Erythroblast (primary cell): ENCODE results near the gene CCM2.

Experiments used
- GATA1 ChIP-seq: IDR thresholded peaks from 2 replicates; pipeline ENCODE4 v1.6.1; 2011; ENCODE audit warnings: low read depth, mild to moderate bottlenecking, control low read depth, low read length, moderate library complexity
- POLR2A ChIP-seq: IDR thresholded peaks from 2 replicates; pipeline ENCODE4 v1.6.1; 2011; ENCODE audit warnings: mild to moderate bottlenecking, low read length

GRCh38 chr7:45032421-45032820 is 32.4 kb downstream of the CCM2 start:
- TF ChIP-seq POLR2A, result no peak
- TF ChIP-seq GATA1, result no peak
